ENCODE results near the gene SLC26A6. TPM values are rescaled to one million over a fixed set of nuclear protein-coding genes. Genes with fewer than 3 reads are reported as not detected.

Gene SLC26A6, protein sequence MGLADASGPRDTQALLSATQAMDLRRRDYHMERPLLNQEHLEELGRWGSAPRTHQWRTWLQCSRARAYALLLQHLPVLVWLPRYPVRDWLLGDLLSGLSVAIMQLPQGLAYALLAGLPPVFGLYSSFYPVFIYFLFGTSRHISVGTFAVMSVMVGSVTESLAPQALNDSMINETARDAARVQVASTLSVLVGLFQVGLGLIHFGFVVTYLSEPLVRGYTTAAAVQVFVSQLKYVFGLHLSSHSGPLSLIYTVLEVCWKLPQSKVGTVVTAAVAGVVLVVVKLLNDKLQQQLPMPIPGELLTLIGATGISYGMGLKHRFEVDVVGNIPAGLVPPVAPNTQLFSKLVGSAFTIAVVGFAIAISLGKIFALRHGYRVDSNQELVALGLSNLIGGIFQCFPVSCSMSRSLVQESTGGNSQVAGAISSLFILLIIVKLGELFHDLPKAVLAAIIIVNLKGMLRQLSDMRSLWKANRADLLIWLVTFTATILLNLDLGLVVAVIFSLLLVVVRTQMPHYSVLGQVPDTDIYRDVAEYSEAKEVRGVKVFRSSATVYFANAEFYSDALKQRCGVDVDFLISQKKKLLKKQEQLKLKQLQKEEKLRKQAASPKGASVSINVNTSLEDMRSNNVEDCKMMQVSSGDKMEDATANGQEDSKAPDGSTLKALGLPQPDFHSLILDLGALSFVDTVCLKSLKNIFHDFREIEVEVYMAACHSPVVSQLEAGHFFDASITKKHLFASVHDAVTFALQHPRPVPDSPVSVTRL
- total RNA-seq = 15.7 and 24.5 TPM in 2 replicates

DNA sequence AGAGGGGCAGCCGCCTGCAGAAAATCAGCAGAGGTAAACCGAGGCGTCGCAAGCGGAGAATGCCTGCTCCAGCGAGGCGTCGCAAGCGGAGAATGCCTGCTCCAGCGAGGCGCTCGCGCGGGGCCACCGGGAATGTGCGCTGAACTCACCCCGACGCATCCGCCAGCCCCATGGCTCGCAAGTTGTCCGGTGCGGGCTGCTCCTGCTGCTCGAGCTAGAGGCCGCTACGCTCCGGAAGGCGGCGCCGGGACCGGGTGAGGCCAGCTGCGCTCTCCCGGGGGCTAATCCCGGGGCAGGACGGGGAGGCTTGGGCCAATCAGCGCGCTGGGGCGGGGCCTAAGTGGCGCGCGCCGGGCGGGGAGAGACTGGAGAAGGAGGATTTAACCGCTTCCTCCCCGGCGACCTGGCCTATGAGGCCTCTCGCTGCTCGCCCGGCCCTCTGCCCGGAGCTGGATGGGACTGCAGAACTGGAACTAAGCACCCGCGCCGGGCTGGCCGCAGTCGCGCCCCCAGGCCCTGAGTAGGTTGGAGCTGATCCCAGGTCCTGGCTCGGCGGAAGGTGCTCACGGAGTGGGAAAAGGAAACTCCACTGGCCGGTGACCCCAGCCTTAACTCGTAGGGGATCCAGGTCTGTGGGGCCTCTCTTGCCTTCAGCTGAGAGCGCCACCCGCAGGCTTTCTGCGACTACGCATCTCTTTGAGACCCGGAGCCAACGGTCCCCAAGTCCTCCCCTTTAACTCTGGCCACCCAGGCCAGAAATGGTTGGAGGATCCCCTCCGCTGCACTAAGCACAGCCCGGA, at the start of gene SLC26A6:
SLC26A6 (minus strand) TSS at position 240 of the 800 bp plus-strand sequence; CDS start at position 172, 68 bp downstream.

GRCh38 chr3:48662753-48663488, 27.7 kb upstream of the SLC26A6 start, which contains the start of gene CELSR3:
CELSR3 (minus strand) TSS chr3:48662886; CDS start chr3:48662634, 252 bp downstream.

GRCh38 chr3:48621461-48621869, 13.8 kb downstream of the SLC26A6 start, which contains the start of gene TMEM89:
TMEM89 (minus strand) TSS chr3:48621769; CDS start chr3:48621756, 13 bp downstream.

GRCh38 chr3:48609088-48610005, 25.9 kb downstream of the SLC26A6 start, which contains the start of gene UQCRC1:
UQCRC1 (minus strand) TSS chr3:48609646; CDS start chr3:48609620, 26 bp downstream.

GRCh38 chr3:48595075-48595525, 40.2 kb downstream of the SLC26A6 start, which contains the start of gene COL7A1:
COL7A1 (minus strand) TSS chr3:48595329; CDS start chr3:48595159, 170 bp downstream.

Other genes with a start within 250 kb of the SLC26A6 start
- gene PLXNB1, start 205.4 kb downstream of the SLC26A6 start, total RNA-seq = 9.3 and 17.1 TPM in 2 replicates
- gene CCDC51, start 195.3 kb downstream of the SLC26A6 start, total RNA-seq = 18.2 and 20.7 TPM in 2 replicates
- 536 and 642 TPM in 2 replicates for gene TMA7, start 195.2 kb downstream of the SLC26A6 start, total RNA-seq
- 6.9 and 8.8 TPM in 2 replicates for gene ATRIP, start 188.7 kb downstream of the SLC26A6 start, total RNA-seq
- gene SHISA5, start 131.3 kb downstream of the SLC26A6 start, total RNA-seq = 334 and 357 TPM in 2 replicates
- gene PFKFB4, start 78.7 kb downstream of the SLC26A6 start, total RNA-seq = 2.5 and 2.7 TPM in 2 replicates
- 0.10 TPM in 1 of 2 replicates, not detected in the other for gene UCN2, start 71.7 kb downstream of the SLC26A6 start, total RNA-seq
- gene COL7A1, start 40.1 kb downstream of the SLC26A6 start, total RNA-seq = 0.13 and 0.15 TPM in 2 replicates
- gene UQCRC1, start 25.8 kb downstream of the SLC26A6 start, total RNA-seq = 294 and 341 TPM in 2 replicates
- gene TMEM89, start 13.7 kb downstream of the SLC26A6 start, total RNA-seq = not detected in 2 replicates
- 0.39 and 0.73 TPM in 2 replicates for gene CELSR3, start 27.4 kb upstream of the SLC26A6 start, total RNA-seq
- gene NCKIPSD, start 50.5 kb upstream of the SLC26A6 start, total RNA-seq = 14.5 and 20.5 TPM in 2 replicates
- gene IP6K2, start 81.8 kb upstream of the SLC26A6 start, total RNA-seq = 42.6 and 44.2 TPM in 2 replicates
- 33.2 and 41.7 TPM in 2 replicates for gene PRKAR2A, start 212.4 kb upstream of the SLC26A6 start, total RNA-seq